GM12892 (cell line): ENCODE data around the gene LNP1.

Experiments
- POLR2A ChIP-seq: IDR thresholded peaks from 2 replicates; pipeline ENCODE4 v1.6.1; 2011; ENCODE audit warnings: low read depth, low read length, control low read depth
- POLR2AphosphoS5 ChIP-seq: IDR thresholded peaks from 2 replicates; pipeline ENCODE4 v1.6.1; 2011; ENCODE audit warnings: low read depth, low read length, control low read depth

- TF ChIP-seq POLR2A (peak; percentile 63; the same call in 1 of the 2 replicates), POLR2AphosphoS5 (no peak)
Observed at GRCh38 chr3:100492059-100493006, 91.0 kb downstream of the LNP1 start, which contains the start of gene TMEM45A.
